K562 (cell line): Measurements from ENCODE around the gene APCDD1L. TPM values are rescaled to one million over a fixed set of nuclear protein-coding genes. Genes with fewer than 3 reads are reported as not detected.

Source experiments
- ATAC-seq: fragments of 200-7000 bp; cut with Tn5 transposase; 3 replicates; pipeline ENCODE4 v1.9.1; 2020; ENCODE audit warnings: moderate library complexity
- BruUV-seq: library from RNA; stranded (reverse); fragments of 400-500 nt; replicated peaks from 2 replicates; lab custom pipeline; 2021; lab: Mats Ljungman, UMichigan
- CTCF ChIA-PET: fragments of 300-600 bp; formaldehyde crosslinking; extraction: SDS; loops from one replicate; lab custom pipeline; 2021; ENCODE audit warnings: low intra/inter-chr PET ratio; lab: Yijun Ruan, JAX
- POLR2A ChIA-PET: fragments of 300-600, 350-650 bp; sonication (Branson Sonifier 250); formaldehyde crosslinking; extraction: SDS; loops from one replicate; lab custom pipeline; 2021; ENCODE audit warnings: antibody characterized with exemption, inconsistent platforms; lab: Yijun Ruan, JAX
- DNase-seq, 4 experiments: peaks; one replicate each; pipeline versions ENCODE4 v3.0.0 to v3.0.0-alpha.2; 2011 to 2018; ENCODE audit warnings: low spot score in 3 of 4, mixed read lengths in 3 of 4; ENCODE audit errors: extremely low read depth in 1 of 4
- FAIRE-seq: peaks from 2 replicates; lab custom pipeline; 2011; peaks lifted over from hg19 to GRCh38; lab: Jason Lieb, UNC
- H2AFZ ChIP-seq: 2 replicates; pipeline ENCODE4 v1.6.0; 2011; ENCODE audit warnings: low read depth, low read length, control low read depth, inconsistent platforms
- H3K27ac ChIP-seq: fragments of 200-600 bp; 3 replicates; pipeline ENCODE4 v1.8.0; 2011; ENCODE audit warnings: low read depth, mild to moderate bottlenecking, control low read depth, inconsistent platforms, low read length, moderate library complexity, mixed read lengths; ENCODE audit errors: extremely low read depth
- H3K27me3 ChIP-seq, 2 experiments: fragments of 300-600 bp in 1 of 2; 2 replicates in 1 of 2; 3 replicates in 1 of 2; pipeline versions ENCODE4 v1.6.0 to v1.8.0; 2011; ENCODE audit warnings: inconsistent platforms in 2 of 2, low read length in 2 of 2, mild to moderate bottlenecking in 1 of 2, mixed read lengths in 1 of 2, moderate library complexity in 1 of 2; ENCODE audit not compliant: control insufficient read depth in 2 of 2, insufficient read depth in 2 of 2
- H3K36me3 ChIP-seq: fragments of 300-600 bp; 3 replicates; pipeline ENCODE4 v1.8.0; 2011; ENCODE audit warnings: mild to moderate bottlenecking, low read length, inconsistent platforms; ENCODE audit not compliant: control insufficient read depth, insufficient read depth
- H3K4me1 ChIP-seq, 2 experiments: fragments of 200-600 bp in 1 of 2; replicated peaks in 1 of 2; 2 replicates in 1 of 2; 3 replicates in 1 of 2; pipeline versions ENCODE4 v1.5.1 to v1.8.0; 2011; ENCODE audit warnings: inconsistent platforms in 2 of 2, low read length in 2 of 2, mild to moderate bottlenecking in 1 of 2, mixed read lengths in 1 of 2, moderate library complexity in 1 of 2; ENCODE audit not compliant: control insufficient read depth in 2 of 2, insufficient read depth in 2 of 2
- H3K4me2 ChIP-seq: 2 replicates; pipeline ENCODE4 v1.6.1; 2011; ENCODE audit warnings: low read length, control low read depth, inconsistent platforms, mixed read lengths; ENCODE audit not compliant: insufficient read depth
- H3K4me3 ChIP-seq: fragments of 200-600 bp; sonication (generic), shearing (Covaris generic); 2 replicates; pipeline ENCODE4 v1.5.1; 2016; ENCODE audit warnings: control low read depth, inconsistent platforms
- H3K79me2 ChIP-seq: fragments of 200-600 bp; 3 replicates; pipeline ENCODE4 v1.8.0; 2011; ENCODE audit warnings: low read length, inconsistent platforms; ENCODE audit not compliant: control insufficient read depth, insufficient read depth
- H3K9ac ChIP-seq, 2 experiments: 2 replicates each; pipeline versions ENCODE4 v1.6.0 to v1.6.1; 2011; ENCODE audit warnings: low read depth in 2 of 2, low read length in 2 of 2, control low read depth in 1 of 2, inconsistent platforms in 1 of 2, mild to moderate bottlenecking in 1 of 2, mixed read lengths in 1 of 2; ENCODE audit not compliant: insufficient read depth in 1 of 2
- H3K9me1 ChIP-seq: one replicate; pipeline ENCODE4 v1.6.0; 2011; ENCODE audit warnings: inconsistent platforms, mild to moderate bottlenecking, low read length, moderate library complexity; ENCODE audit not compliant: control insufficient read depth, insufficient read depth
- H3K9me3 ChIP-seq: replicated peaks from 2 replicates; pipeline ENCODE4 v1.5.1; 2011; ENCODE audit warnings: low read depth, low read length, inconsistent platforms; ENCODE audit not compliant: control insufficient read depth, insufficient read depth
- H4K20me1 ChIP-seq: replicated peaks from 2 replicates; pipeline ENCODE4 v1.6.1; 2011; ENCODE audit warnings: low read length, inconsistent platforms, mixed read lengths; ENCODE audit not compliant: control insufficient read depth, insufficient read depth
- MED1 ChIP-seq: sonication (generic); formaldehyde crosslinking; IDR thresholded peaks from 2 replicates; pipeline ENCODE4 v1.8.1; 2023; ENCODE audit warnings: missing genetic modification reagents, borderline replicate concordance
- WGBS: fragments of 100-300 bp; shearing (Covaris generic); methylation state at CpG from one replicate; pipeline ENCODE4 v1.1.6; 2016; ENCODE audit warnings: low coverage, mixed read lengths; ENCODE audit not compliant: insufficient coverage; ENCODE audit errors: missing lambda C conversion rate; 5-methylcytosine and 5-hydroxymethylcytosine counted together
- in situ Hi-C: fragments of 300-500 bp; cut with MboI; formaldehyde crosslinking; loops from 4 replicates; pipeline ENCODE4 v1.15.0; 2018; ENCODE audit warnings: inconsistent platforms, mixed read lengths
- intact Hi-C: fragments of 100-400 bp; cut with micrococcal nuclease; formaldehyde crosslinking; loops from 2 replicates; pipeline ENCODE4 v1.14.2; 2022
- polyA plus RNA-seq, 8 experiments: library from polyadenylated mRNA; depleted of rRNA in 4 of 8; stranded (reverse) in 5 of 8; unstranded in 3 of 8; fragments of >200 nt; fragmentation: Nextera tagmentation in 2 of 8; fragmentation: Illumina TruSeq in 1 of 8; extraction: Ambion mirVana in 2 of 8; extraction: Trizol in 1 of 8; gene quantifications; 2 replicates each; pipeline versions ENCODE4 v1.2.1 to v1.2.3, GENCODE V29; 2011 to 2014; ENCODE audit warnings: inconsistent platforms in 1 of 8, missing spikeins in 1 of 8
- total RNA-seq, 7 experiments: library from RNA; depleted of rRNA in 6 of 7; stranded (reverse); fragments of >200 nt in 6 of 7; fragmentation: Illumina TruSeq in 2 of 7; extraction: Trizol in 2 of 7; gene quantifications; 2 replicates each; pipeline versions ENCODE4 v1.2.1 to v1.2.3, GENCODE V29; 2011 to 2021; ENCODE audit warnings: low replicate concordance in 1 of 7
- TF ChIP-seq, protein P1 (sequence below), 2 experiments: fragments of 450-650 bp; IDR thresholded peaks; 2 replicates each; pipeline ENCODE4 v1.6.1; 2018; ENCODE audit warnings: mild to moderate bottlenecking in 2 of 2, low read depth in 1 of 2; ENCODE audit not compliant: partially characterized antibody in 2 of 2

Gene APCDD1L
- total and polyA plus RNA-seq, 9 of the 15 experiments (the other 6 are each of a cell fraction or from before 2014, with no cell fraction given) = not detected

DNA sequence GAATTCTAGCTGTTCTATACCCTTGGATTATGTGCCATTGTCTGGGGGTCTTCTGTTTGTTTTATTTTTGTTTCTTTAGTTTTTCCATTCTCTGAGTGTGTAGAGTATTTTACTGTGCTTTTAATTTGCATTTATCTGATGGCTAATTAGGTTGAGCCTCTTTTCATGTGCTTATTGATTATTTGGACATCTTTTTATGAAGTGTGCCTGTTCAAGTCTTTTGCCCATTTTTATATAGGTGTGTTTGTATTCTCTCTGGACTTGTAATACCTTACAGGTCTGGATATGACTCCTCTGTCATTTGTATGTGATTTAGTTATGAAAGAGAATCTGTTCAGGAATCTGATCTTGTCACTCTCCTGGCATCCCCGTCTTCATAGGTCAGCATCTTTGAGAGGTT is 22.6 kb upstream of the APCDD1L start:
- Histone ChIP-seq H3K9me3 (no peaks in the 10 kb centered on the region; the same call in 1 of the 2 replicates), H3K79me2 (no peaks in the 10 kb centered on the region), H2AFZ (no peak overlapping the region), H3K4me1 (peaks cover 9 to 19% of the 10 kb centered on the region in 2 experiments), H4K20me1 (no peaks in the 10 kb centered on the region), H3K27ac (no peak overlapping the region), H3K27me3 (peaks cover 0 to 5% of the 10 kb centered on the region in 2 experiments; a peak in 1 of 5 replicates), H3K36me3 (no peaks in the 10 kb centered on the region), H3K9me1 (no peaks in the 10 kb centered on the region), H3K9ac (no peak overlapping the region), H3K4me3 (no peak overlapping the region), H3K4me2 (no peak overlapping the region)
- no peak for ATAC-seq
- WGBS = 0% methylated on average over 1 of the region's 1 CpG
- no peak for TF ChIP-seq MED1 (CRISPR knock-in tag)
- TF ChIP-seq, protein P1, sequence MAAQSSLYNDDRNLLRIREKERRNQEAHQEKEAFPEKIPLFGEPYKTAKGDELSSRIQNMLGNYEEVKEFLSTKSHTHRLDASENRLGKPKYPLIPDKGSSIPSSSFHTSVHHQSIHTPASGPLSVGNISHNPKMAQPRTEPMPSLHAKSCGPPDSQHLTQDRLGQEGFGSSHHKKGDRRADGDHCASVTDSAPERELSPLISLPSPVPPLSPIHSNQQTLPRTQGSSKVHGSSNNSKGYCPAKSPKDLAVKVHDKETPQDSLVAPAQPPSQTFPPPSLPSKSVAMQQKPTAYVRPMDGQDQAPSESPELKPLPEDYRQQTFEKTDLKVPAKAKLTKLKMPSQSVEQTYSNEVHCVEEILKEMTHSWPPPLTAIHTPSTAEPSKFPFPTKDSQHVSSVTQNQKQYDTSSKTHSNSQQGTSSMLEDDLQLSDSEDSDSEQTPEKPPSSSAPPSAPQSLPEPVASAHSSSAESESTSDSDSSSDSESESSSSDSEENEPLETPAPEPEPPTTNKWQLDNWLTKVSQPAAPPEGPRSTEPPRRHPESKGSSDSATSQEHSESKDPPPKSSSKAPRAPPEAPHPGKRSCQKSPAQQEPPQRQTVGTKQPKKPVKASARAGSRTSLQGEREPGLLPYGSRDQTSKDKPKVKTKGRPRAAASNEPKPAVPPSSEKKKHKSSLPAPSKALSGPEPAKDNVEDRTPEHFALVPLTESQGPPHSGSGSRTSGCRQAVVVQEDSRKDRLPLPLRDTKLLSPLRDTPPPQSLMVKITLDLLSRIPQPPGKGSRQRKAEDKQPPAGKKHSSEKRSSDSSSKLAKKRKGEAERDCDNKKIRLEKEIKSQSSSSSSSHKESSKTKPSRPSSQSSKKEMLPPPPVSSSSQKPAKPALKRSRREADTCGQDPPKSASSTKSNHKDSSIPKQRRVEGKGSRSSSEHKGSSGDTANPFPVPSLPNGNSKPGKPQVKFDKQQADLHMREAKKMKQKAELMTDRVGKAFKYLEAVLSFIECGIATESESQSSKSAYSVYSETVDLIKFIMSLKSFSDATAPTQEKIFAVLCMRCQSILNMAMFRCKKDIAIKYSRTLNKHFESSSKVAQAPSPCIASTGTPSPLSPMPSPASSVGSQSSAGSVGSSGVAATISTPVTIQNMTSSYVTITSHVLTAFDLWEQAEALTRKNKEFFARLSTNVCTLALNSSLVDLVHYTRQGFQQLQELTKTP (IDR thresholded peaks at IDR 0.05; ENCODE audit: low read depth in 1 of 2, partially characterized antibody in 2 of 2) = peak in 1 of 2 experiments; percentile 98
- ChIA-PET POLR2A (no interaction called here), CTCF (no interaction called here)
- no TSS peak for BruUV-seq
- intact Hi-C loops = no loop called here
- in situ Hi-C loops = no loop called here
- DNase-seq = no peak
- FAIRE-seq = no peak
